Amniotic stem cell (primary cell): ENCODE measurements around the gene BCAS1.
"Not testable (repeated sequence)": the region's sequence is repeated elsewhere in the genome, so short reads cannot be mapped to it uniquely, and the experiment has no call there.

Experiments
- DNase-seq: peaks from one replicate; lab custom pipeline; 2025; lab: John Stamatoyannopoulos, UW

The BCAS1 gene

DNA sequence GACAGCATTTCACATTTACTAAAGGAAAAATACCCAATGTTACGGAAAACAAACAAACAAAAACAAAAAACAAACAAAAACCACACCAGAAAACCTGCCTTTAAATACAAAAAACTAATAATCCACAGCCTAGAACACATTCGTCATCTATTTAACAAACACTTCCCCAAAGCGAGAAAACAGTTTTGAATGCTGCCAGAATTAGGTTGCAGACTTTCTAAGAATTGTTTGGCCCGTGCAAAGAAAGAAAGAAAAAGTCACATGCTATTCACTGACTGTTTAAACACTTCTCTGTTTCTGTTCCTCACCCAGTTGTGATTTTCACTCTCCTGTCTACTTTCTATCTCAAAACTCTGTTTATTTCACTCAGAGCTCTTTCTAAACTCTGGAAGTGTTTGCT is 52.5 kb downstream of the BCAS1 start:
- DNase-seq, result no peak

DNA sequence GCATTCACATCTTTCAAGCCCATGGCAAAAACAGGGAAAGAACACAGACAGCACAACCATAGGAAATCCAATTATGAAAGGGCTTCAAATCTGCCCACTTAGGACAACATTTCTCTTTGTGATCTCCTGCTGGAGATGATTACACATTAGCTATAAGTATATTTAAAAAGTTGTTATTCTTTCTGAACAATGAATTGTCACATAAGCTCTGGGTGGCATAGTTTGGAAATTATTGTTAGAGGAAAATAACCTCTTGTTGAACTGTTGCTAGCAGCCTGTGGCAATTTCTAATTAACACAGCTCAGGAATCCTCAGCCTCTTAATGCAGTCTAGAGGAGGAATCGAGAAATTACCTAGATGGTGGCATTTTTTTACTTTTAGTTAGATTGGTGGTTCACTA is 54.9 kb downstream of the BCAS1 start:
- DNase-seq, result no peak

DNA sequence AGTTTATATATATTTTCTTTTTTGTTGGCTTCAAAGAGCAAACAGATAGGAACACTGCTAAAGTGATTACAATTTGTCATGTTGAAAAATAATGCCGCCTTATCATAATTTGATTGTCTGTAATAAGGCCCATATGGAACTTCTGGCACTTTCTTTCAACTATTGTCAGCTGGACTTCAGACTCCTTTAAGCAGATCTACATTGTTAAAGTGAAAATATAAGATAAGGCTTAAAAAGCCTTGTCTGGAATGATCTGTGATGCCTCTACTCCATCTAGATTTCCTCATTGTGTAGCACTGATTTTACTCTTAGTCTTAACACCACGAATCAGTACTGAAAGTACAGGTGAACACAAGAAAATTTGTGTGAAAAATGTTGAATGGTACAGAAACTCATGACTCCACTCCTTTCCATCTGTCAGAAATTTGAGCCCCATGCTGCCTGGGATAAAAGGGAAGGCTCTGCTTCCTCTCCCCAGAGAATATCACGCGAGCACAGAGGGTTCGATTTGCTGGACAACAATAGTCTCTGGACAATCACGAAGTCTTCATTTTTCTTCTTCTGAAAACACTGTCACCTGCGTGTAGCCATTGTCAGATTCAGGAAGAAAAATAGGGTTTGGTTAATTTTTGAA is 56.0 kb downstream of the BCAS1 start:
- no peak for DNase-seq

- DNase-seq, result no peak
Measured at GRCh38 chr20:54013471-54013870, 56.9 kb downstream of the BCAS1 start.

DNA sequence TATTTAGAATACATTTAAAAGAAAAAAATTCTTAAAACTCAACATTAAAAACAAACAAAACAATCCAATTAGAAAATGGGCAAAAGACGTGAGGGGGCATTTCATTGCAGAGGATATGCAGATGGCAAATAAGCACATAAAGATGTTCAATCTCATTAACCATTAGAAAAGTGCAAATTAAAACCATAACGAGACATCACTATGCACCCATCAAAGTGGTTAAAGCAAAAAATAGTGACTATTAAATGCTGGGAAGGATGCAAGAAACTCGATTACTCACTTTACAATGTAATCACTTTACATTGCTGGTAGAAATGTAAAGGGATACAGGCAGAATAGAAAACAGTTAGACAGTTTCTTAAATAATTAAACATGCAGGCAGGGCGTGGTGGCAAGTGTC is 59.0 kb downstream of the BCAS1 start:
- DNase-seq, result no peak

GRCh38 chr20:54006216-54006615 is 64.2 kb downstream of the BCAS1 start:
- not testable (repeated sequence) for DNase-seq

DNA sequence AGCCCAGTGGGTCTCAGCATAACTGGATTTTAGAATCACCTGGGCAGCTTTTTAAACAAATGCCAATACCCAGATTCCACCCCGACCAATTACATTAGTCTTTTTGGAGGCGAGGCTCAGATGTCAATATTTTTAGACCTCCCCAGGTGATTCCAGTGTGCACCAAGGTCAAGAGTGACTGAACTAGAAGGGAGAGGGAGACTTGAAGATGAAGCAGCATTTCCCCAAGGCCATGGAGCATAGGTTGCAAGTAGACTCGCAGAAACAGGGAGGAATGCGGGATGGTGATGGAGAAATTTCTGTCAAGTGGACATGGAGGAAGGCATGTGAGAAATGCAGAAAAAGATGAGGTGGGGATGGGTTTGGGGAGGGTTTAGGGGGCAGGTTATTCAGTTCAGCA is 64.9 kb downstream of the BCAS1 start:
- DNase-seq, result no peak

DNA sequence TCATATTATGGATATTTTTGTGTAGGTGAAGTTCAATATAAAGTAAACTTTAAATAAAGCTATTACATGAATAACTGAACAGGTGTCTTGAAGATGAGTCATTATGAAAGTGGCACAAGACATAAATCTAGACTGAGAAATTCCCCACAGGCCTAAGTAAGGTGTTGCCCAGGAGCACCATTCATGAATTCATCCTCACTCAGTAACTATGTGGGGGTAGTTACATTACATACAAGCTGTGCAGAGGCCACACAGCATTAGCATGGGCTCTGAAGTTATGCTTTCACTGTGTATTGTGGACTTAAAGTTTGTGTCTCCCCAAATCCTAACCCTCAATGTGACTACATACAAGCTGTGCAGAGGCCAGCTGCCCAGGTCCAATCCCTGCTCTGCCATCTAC is 65.9 kb downstream of the BCAS1 start:
- DNase-seq, result no peak

DNA sequence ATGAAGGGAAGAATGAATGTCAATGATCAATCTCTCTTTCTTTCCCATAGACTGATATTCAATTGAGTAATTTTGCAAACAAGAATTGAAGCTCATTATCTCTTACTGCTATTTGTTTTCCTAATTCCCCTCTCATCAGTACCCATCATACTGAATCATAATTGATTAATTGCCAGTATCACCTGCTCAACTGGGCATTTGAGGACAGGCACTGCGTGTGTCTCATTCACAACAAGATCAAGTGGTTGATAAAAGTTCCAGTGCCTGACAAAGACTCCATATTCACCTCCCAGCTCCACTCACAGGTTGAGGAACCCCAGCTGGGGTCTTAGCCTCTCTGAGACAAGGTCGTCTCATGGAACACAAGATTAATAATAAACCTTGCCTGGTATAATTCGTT is 67.7 kb downstream of the BCAS1 start:
- DNase-seq, result no peak

- no peak for DNase-seq
Measured at GRCh38 chr20:54002056-54002575, 68.3 kb downstream of the BCAS1 start.

DNA sequence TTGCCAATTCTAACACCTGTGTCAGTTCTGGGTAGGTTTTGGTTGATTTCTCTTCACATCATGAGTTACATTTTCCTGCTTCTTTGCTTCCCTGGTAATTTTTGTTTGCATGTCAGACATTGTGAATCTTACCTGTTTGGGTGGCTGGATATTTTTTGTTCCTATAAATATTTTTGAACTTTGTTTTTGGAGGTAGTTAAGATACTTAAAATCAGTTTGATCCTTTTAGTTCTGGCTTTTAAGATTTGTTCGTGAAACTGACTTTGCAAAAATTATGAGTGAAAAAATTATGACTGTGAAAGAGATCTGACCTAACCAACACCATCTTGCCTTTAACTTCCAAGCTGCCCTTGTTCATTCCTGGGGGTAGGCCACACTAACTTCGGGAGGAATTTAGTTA is 69.5 kb downstream of the BCAS1 start:
- DNase-seq, result no peak

DNA sequence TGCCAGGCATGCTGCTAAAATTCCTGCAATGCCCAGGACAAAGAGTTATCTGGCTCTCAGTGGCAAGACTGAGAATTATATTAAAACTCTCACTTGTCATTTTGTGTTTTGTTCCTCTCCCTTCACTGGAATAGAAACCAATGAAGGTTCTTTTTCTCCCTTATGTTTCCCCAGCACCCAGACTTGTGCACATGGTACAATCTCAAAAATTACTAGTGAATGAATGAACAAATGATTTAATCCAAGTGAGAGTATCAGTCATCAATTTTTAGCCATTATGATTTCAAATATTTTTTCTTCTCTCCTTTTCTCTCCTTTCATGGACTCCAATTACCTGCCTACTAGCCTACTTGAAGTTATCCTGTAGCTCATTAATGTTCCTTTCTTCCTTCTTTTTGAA is 70.1 kb downstream of the BCAS1 start:
- no peak for DNase-seq

DNA sequence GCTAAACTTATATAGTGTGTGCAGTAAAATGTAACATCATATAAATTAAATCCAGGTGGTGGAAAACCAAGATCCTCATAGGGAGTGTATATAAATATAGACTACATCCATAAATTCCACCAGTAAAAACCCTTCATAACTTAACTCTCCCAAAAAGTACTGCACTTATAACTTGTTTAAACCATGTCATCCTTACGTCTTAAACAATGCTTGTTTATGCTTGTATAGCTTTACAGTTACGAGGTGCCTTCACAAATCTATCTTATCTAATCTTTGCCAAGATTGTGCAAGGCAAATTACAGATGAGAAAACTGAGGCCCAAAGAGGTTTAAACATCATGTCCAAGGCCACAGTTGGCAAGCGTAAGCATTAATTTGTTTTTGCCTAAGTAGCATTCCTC is 71.3 kb downstream of the BCAS1 start:
- no peak for DNase-seq

DNA sequence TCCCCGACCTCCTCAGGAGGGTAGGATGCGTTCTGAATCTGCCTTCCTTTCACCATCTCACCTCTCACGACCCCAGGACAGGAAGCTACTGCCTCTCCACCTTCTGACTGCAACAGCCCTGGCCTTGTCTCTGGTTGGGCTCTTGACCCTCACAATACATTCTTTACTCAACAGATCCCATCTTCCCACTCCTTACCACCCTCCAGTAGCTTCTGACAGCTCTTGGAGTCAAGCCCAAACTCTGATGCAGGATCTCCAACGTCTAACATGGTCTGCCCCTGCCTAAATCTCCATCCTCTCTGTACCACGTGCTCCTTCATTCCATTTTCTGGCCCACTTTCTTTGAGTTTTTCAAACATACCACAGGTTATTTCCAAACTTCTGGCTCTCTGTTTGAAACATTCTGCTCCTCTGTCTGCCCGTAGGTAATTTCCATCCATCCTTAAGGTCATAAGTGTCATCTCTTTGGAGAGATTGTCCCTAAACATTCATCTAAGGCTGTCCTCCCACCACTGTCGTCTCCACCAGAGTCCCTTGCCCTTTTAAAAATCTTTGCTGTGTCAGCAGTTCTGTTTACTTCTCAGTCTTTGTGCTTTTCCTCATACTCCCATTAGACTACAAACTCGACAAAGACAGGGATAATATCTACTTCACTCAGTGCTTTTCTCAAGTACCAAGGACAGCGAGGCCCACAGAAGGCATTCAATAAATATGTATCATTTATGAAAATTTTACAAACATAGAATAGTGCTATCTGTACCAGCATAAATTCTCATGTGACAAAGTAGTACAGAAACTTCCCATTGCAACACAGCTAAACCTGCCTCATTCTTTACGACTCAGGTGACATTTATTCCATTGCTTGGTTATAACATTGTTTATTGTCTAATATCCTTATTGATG is 73.6 kb downstream of the BCAS1 start:
- DNase-seq, result no peak

GRCh38 chr20:53995949-53996348 is 74.4 kb downstream of the BCAS1 start:
- DNase-seq, result no peak

DNA sequence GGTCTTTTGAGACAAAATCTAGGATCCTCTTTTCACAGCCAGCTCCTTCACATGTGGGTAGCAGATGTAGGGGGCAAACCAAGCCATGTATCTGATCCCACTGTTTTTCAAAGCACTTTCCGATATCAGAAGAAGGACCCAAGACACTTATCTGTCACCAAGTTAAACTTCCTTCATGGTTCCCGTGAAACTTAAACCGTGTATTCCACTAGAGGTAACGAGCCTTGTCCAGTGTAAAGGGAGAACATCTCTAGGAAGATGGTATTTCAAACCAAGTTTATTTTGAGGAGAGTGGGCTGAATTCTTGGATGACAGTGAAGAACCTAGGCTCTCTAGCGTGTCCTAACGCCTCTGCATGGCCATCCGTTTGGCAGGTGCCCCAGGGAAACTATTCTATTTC is 76.3 kb downstream of the BCAS1 start:
- no peak for DNase-seq

DNA sequence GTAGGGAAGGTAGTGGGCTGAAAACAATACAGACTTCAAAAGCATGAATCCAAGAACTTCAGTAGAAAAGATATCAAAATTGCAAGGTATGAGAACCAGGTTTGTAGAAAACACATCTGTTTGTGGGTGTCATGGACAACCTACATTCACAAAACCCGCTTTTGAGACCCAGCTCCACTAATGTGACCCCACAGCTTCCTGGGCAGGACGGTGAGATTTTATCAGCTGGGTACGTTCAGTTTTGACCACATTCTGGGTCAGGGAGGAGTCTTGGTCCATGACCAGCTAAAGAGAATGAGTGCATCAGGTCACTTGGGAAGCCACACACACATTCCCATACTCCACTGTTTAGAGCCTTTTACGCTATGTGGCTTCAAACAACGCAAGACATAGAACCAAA is 77.1 kb downstream of the BCAS1 start:
- DNase-seq, result no peak

- DNase-seq, result no peak
Measured at GRCh38 chr20:53990768-53991450, 79.5 kb downstream of the BCAS1 start.

DNA sequence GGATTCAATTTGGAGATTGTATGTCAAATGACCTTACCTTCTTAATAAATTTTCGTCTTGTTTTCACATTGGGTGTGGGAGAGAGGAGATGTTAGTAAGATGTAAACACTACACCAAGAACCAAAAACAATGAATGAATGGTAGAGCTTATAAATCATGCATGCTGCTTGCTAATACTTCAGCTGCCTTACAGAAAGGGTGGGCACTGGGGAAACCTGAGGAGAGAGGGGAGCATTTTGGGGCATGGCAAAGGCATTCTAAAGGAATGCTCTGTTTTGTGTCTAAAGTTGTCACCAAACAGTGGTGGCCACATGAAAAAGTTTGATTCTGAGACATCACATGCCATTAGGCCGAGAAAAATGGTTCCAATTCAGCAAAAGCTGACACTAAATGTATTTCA is 80.4 kb downstream of the BCAS1 start:
- no peak for DNase-seq

GRCh38 chr20:53989401-53989800 is 81.0 kb downstream of the BCAS1 start:
- DNase-seq, result no peak

DNA sequence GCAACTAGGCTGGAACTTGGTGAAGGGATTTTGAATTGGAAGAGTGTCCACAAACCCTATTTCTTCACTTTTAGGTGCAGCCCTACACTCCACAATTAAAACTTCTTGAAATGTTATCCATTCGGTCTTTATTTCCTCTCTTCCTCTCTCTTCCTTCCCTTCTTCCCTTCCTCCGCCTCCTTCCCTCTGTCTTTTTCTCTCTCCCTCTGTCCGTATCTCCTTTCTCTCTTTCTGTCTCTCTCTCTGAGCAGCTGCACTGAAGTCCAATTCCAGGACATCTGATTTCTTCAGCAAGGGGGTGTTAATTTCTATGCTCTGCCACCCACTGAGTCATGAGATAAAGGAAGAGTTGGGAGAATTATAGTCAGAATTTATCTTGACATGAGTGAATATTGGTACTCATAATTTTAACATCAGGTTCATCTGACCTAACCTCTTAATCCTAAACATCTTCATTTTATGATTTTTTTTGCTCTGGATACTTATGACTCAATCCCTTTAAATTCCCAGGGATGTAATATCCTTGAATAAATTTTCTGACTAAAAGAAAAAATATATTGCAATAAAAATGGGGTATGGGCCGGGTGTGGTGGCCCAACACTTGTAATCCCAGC is 84.2 kb downstream of the BCAS1 start:
- DNase-seq, result no peak

DNA sequence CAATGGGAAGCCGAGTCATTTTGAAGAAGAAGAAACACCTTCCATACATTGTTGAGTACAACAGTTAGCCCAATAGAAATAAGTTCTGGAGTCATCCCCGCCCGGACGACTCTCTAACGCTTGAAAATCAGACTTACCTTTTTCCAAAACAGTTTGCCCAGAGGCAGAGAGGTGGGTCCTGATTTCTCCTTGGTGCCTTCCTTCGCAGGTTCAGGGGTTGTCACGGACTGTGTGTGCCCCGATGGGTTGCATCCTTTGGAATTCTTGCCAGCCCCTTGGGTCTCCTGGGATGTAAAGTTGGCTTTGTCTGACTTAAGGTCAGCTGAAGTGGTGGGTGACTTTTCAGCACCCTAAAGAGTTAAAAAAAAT is 85.3 kb downstream of the BCAS1 start:
- DNase-seq, result no peak
